SU-DHL-6 (cell line): ENCODE data around the gene PRKCD.

ENCODE experiments used
- H2AFZ ChIP-seq: fragments of 200-600 bp; sonication (generic); 2 replicates; pipeline ENCODE4 v1.6.1; 2014; ENCODE audit warnings: low read depth, mild to moderate bottlenecking, moderate library complexity, mixed read lengths, antibody characterized with exemption, low read length; ENCODE audit not compliant: severe bottlenecking
- H3F3A ChIP-seq: fragments of 200-600 bp; shearing (Covaris generic); 2 replicates; pipeline ENCODE4 v1.6.0; 2016; ENCODE audit warnings: antibody characterized with exemption, mild to moderate bottlenecking; ENCODE audit not compliant: insufficient read depth
- H3K27ac ChIP-seq: fragments of 200-600 bp; sonication (generic); 2 replicates; pipeline ENCODE4 v1.5.1; 2016; ENCODE audit warnings: low read depth, mild to moderate bottlenecking, low read length, moderate library complexity, mixed read lengths
- H3K27me3 ChIP-seq: fragments of 200-600 bp; sonication (generic), shearing (Covaris generic); 2 replicates; pipeline ENCODE4 v1.6.0; 2014; ENCODE audit warnings: mild to moderate bottlenecking, low read length
- H3K36me3 ChIP-seq: fragments of 200-600 bp; sonication (generic); 2 replicates; pipeline ENCODE4 v1.6.1; 2014; ENCODE audit warnings: mild to moderate bottlenecking, low read length, mixed read lengths
- H3K4me2 ChIP-seq: fragments of 300-600, 200-600 bp; shearing (Covaris generic), sonication (generic); 2 replicates; pipeline ENCODE4 v1.6.0; 2014; ENCODE audit warnings: low read length, low read depth, mild to moderate bottlenecking; ENCODE audit not compliant: poor library complexity, severe bottlenecking
- H3K4me3 ChIP-seq: fragments of 200-600 bp; sonication (generic); 2 replicates; pipeline ENCODE4 v1.5.1; 2014; ENCODE audit warnings: antibody characterized with exemption, low read length, mild to moderate bottlenecking, mixed read lengths; ENCODE audit not compliant: insufficient read depth, poor library complexity, severe bottlenecking
- H3K79me2 ChIP-seq: fragments of 200-600 bp; sonication (generic); 2 replicates; pipeline ENCODE4 v1.6.1; 2014; ENCODE audit warnings: mild to moderate bottlenecking, low read length, moderate library complexity; ENCODE audit not compliant: insufficient read depth
- H3K9ac ChIP-seq: fragments of 200-600 bp; sonication (generic); 2 replicates; pipeline ENCODE4 v1.7.0; 2014; ENCODE audit warnings: mild to moderate bottlenecking, low read length
- H3K9me2 ChIP-seq: fragments of 200-600 bp; sonication (generic); replicated peaks from 2 replicates; pipeline ENCODE4 v1.6.1; 2014; ENCODE audit warnings: low read length; ENCODE audit not compliant: insufficient read depth
- H3K9me3 ChIP-seq: fragments of 200-600 bp; sonication (generic); 2 replicates; pipeline ENCODE4 v1.6.1; 2014; ENCODE audit warnings: low read length, mixed read lengths; ENCODE audit not compliant: insufficient read depth
- H4K20me1 ChIP-seq: fragments of 200-600 bp; sonication (generic); 2 replicates; pipeline ENCODE4 v1.6.1; 2014; ENCODE audit warnings: low read depth, mild to moderate bottlenecking, antibody characterized with exemption, low read length, moderate library complexity, mixed read lengths
- CTCF ChIP-seq: fragments of 200-600 bp; sonication (generic); IDR thresholded peaks from one replicate; pipeline ENCODE4 v1.5.1; 2017; ENCODE audit warnings: antibody characterized with exemption, mild to moderate bottlenecking, low read length, moderate library complexity; ENCODE audit not compliant: insufficient read depth, poor library complexity, severe bottlenecking
- EZH2phosphoT487 ChIP-seq: fragments of 200-600 bp; sonication (generic), shearing (Covaris generic); conservative IDR thresholded peaks from 2 replicates; pipeline ENCODE4 v1.6.1; 2018; ENCODE audit warnings: mild to moderate bottlenecking, antibody characterized with exemption, low read length, moderate library complexity, mixed read lengths

The PRKCD gene

GRCh38 chr3:53151870-53152660 lies 8.9 kb upstream of the PRKCD start:
- Histone ChIP-seq H3K79me2 (no peaks in the 10 kb centered on the region), H3K27ac (no peak overlapping the region), H3K36me3 (no peaks in the 10 kb centered on the region), H3K9ac (no peak overlapping the region), H3K4me2 (no peak overlapping the region), H3K4me3 (no peak overlapping the region), H4K20me1 (no peaks in the 10 kb centered on the region), H3F3A (no peaks in the 10 kb centered on the region), H3K9me2 (no peaks in the 10 kb centered on the region), H3K9me3 (no peaks in the 10 kb centered on the region), H3K27me3 (no peaks in the 10 kb centered on the region), H2AFZ (no peak overlapping the region)
- TF ChIP-seq EZH2phosphoT487 (no peak), CTCF (no peak)

- H3F3A ChIP-seq, result no peaks in the 10 kb centered on the region
- H3K9me2 ChIP-seq, result no peaks in the 10 kb centered on the region
- H3K4me3 ChIP-seq, result no peak overlapping the region
- H3K9ac ChIP-seq, result no peak overlapping the region
- no peak for TF ChIP-seq EZH2phosphoT487
- no peak for TF ChIP-seq CTCF
- H3K79me2 ChIP-seq, result no peaks in the 10 kb centered on the region
- no peaks in the 10 kb centered on the region for H3K27me3 ChIP-seq
- no peak overlapping the region for H3K4me2 ChIP-seq
- H3K9me3 ChIP-seq, result no peaks in the 10 kb centered on the region
- no peaks in the 10 kb centered on the region for H3K36me3 ChIP-seq
- H3K27ac ChIP-seq, result no peak overlapping the region
- H2AFZ ChIP-seq, result no peak overlapping the region
- H4K20me1 ChIP-seq, result no peaks in the 10 kb centered on the region
Measured at GRCh38 chr3:53153264-53153823, 7.7 kb upstream of the PRKCD start.

GRCh38 chr3:53153980-53154379 lies 7.0 kb upstream of the PRKCD start:
- no peak overlapping the region for H3K4me3 ChIP-seq

More at GRCh38 chr3:53153980-53154379, 7.0 kb upstream of the PRKCD start:
- H3K9me2 ChIP-seq, result no peaks in the 10 kb centered on the region
- no peak overlapping the region for H3K27ac ChIP-seq
- H3K27me3 ChIP-seq, result no peaks in the 10 kb centered on the region
- TF ChIP-seq CTCF (no peak), EZH2phosphoT487 (no peak)
- H2AFZ ChIP-seq, result no peak overlapping the region
- H3F3A ChIP-seq, result 0 out of 2 replicates have a peak, but pooled peaks cover 3% of the 10 kb centered on the region
- H4K20me1 ChIP-seq, result no peaks in the 10 kb centered on the region
- no peaks in the 10 kb centered on the region for H3K9me3 ChIP-seq
- H3K36me3 ChIP-seq, result no peaks in the 10 kb centered on the region
- no peaks in the 10 kb centered on the region for H3K79me2 ChIP-seq
- H3K9ac ChIP-seq, result no peak overlapping the region
- no peak overlapping the region for H3K4me2 ChIP-seq
